GM19351 (cell line): Measurements from ENCODE around the gene HOXC6.
"Not testable (repeated sequence)": the region's sequence is repeated elsewhere in the genome, so short reads cannot be mapped to it uniquely, and the experiment has no call there.

ENCODE experiments used
- ATAC-seq: cut with Tn5 transposase; IDR thresholded peaks from one replicate; pipeline ENCODE4 v1.9.1; 2021; ENCODE audit warnings: mild to moderate bottlenecking, moderate library complexity; ENCODE audit not compliant: unreplicated experiment

HOXC6 gene

DNA sequence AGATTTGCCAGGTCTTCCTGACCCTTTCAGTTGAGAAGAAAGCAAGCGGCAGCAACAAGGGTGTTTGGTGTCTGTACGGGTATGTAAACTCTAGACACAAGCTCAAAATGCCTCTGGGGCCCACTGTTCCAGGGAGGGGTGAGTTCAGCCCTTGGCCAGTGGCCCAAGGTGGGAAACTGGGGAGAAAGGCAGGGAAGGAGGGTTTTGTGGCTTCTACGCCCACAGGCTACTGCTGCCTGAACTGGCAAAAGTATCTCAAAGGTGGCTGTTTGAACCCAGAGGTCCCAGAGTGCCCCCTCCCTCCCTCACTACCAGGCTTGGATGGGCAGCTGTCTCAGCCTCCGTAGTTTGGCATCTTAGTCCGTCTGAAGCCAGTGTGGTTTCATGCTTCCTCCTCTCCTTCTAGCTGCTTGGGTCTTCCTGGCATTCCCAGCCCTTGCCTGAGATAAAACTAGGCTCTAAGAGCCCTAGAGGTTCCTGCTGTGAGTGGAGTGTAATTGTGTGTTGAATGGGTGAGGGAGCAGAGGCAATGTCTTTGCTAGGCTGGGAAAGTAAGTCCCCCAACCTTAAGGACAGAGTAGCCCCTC lies 10.1 kb downstream of the HOXC6 start:
- ATAC-seq, result no peak

DNA sequence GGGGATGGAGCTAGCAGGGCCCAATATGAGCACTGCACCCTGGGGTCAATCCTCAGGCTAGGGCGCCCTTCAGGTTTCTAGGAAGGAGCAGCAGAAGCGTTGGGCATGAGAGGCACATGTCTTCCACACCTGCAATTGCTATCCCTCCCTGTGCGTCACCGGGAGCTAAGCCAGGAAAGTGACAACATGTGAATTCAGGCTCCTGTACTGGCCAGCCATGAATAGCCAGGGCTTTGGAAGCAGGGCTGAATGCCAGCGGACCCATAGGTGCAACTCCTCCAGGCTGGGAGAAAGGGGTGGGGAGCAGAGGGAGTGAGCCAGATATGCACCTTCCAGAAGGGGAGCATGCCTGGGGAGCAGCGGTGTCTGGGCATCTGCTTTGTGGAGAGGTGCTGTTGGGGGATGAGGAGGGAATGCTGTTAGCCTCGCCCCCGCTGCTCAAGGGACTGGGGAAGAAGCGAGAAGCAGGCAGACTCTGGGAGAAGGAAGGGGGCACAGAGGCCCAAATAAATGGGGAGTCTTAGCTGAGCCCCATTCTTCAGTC lies 10.7 kb downstream of the HOXC6 start:
- no peak for ATAC-seq

DNA sequence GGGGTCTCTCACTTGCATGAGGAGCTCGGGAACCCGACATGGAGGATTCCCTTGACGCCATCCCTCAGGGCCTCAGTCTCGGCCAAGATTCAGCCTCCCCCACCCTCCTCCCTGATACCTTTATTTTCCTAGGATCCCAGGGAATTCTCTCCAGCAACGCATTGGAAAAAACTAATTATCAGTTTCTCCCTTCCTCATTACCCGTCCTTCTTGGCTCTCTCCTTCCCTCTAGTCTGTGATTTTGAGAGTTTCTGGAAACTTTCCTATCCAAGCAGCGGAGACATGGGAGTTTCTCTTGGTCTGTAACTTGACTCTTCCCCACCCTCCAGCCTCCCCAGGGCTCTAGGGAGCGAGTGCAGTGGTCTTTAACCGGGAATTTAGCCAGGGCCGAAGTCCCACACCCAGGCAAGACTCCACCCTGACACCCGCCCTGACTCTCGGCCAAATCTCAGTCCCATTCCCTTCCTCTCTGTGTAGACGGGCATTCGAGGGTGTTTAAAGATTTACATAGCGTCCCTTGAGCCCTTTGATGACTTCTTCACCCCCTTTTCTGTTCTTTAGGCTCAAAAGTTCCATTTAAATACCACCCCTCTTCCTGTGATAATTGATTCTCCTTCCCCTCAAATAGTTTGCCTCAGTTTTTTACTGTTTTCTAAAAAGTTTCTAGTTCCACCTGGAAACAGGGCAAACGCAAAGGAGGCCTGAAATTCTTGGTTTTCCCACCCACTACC lies 11.3 kb downstream of the HOXC6 start:
- no peak for ATAC-seq

DNA sequence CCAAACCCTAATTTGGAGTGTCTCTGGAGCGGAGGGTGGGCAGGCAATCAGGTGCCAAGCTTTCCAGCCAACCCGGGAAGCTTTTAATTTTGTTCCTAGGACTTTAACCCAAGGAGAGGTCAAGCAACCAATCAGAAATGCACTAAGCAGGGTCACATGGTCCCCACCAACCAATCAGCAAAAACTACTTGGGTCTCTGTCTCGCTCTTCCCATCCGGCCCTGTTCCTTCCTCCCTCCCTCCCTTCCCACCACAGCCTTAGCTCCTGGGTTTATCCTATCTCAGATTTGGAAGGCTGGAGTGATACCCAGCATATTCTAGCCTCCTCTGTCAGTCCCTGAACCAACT lies 11.9 kb downstream of the HOXC6 start:
- no peak for ATAC-seq

DNA sequence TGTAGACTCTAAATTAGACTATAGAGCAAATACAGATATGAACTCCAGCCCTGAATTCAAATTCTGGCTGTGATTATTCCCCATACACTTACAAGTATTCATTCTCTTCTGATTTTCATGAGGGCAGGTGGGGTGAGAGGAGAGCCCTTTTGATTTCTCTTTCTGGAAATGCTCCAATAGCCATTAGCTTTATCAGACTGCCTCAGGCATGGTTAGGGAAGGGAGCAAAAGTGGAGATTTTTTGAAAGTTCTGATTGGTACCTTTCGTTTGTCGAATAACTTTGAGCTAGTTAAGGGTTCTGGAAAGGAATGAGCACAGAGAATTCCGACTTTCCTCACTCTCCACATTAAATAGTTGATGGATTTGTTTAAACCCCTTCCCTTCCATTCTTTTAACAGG lies 12.4 kb downstream of the HOXC6 start:
- no peak for ATAC-seq

DNA sequence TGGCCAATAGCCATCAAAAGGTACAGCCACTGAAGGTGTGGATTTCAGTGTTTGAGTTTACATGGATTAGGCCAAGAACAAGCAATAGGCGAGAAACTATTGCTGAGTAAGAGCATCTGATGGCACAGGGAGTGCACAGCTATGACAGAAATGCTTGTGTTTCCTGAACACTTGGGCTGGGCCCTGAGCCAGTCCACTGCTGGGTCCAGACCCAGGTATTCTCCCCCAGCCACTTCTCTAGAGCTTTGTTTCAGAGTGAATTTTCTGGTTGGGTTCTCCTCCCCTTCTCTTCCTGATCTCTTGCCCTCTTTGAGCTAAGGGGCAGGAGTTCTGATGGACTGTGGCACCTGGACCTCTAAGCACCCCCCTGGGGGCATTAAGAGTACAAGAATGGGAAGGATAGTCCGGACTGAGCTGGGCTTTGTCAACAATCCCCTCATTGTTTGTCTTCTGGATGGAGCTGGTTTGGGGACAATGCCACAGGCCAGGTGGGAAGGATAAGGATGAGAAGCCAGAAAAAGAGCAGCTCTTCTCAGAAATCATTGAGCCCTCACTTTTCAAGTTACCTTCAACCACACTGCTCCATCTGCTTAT lies 13.0 kb downstream of the HOXC6 start:
- no peak for ATAC-seq

DNA sequence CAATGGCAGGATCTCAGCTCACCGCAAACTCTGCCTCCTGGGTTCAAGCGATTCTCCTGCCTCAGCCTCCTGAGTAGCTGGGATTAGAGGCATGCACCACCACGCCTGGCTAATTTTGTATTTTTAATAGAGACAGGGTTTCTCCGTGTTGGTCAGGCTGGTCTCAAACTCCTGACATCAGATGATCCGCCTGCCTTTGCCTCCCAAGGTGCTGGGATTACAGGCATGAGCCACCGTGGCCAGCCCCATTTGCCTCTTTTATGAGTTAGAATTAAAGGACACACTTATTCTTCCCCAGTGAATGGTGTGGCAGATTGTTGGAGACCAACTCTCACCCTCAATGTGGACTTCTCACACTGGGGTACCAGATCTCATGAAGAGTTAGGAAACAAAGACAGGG lies 13.8 kb downstream of the HOXC6 start:
- not testable (repeated sequence) for ATAC-seq

DNA sequence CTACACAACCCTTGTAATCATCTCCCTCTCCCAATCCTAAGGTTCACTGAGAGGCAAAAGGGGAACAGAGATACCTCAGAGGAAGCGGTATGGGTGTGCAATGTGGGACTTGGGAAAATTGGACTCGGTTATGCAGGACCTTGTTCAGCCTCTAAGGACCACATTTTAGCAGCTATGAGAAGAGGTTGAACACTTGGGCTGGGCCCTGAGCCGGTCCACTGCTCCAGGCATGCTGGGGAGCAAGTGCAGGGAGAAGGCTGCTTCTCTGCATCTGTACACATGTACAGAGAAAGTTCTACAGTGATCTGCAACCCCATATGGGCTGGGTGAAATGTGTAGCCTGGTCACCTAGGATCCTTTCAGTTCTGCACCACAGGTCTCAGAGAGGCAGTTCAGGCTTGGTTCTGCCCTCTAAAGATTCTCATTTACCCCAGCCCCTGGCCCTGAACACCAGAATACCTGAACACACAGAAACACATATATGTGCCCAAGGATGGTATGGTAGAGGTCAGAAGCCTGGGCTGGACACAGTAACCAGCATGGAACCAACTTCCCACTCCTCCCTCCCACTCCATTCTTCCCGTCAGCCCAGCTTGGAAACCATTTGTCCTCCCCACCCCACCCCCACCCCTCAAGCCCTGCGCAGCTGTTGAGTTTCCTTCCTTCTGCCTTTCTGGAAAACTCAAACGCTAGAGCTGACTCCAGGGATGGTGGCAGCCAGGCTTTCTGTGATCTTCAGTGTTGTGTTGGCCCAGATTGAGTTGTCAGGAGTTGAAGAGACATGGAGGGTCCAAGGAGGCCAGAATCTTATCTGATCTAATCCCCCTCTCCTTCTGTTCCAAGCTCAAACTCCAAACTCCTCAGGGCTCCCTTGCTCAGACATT lies 15.0 kb downstream of the HOXC6 start:
- no peak for ATAC-seq

DNA sequence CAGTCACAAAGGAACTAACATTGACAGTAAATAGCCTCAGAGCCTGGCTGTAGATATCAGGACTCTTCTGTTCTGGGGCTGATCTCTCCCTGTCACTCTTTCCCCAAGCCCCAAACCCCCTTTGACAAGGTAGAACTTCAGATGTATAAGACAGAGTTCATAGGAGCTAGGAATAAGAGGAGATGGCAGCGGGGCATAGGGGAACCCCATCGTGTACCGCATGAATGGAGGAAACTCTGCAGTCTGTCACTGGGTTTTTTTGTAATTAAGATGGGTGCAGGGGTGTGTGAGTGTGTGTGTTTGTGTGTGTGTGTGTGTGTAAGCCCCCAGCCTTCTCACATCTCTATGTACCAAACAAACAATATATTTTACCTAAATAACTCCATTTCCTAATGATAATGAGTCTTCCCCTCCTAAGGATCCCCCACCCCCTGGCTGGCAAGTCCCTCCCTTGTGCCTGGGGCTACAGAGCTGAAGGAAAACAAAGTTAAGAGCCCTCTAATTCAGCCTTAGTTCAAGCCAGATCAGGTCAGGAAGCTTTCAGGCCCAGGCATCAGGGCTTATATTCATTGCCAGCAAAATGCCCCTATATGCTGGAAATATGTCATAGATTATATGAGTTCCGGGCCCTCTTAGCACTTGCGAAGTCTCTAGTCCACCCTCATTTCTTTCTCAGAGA lies 16.3 kb downstream of the HOXC6 start:
- ATAC-seq, result no peak

DNA sequence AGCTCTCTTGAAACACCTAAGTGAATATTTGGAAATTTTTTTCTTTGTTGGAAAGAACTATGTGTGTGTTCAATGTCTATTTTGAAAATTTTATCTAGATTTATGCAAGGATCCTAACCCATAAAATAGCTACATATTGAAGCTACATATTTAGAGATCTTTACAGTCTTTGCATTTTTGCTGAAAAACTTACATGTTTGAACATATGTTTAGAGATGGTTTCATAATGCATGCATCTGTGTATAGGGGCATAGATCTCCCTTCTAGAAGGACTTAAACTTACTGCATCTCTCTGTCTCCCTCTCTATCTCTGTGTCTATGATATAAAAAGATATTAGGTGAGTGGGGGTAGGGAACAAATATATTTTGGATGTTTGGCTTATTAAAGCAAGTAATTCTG lies 17.2 kb downstream of the HOXC6 start:
- ATAC-seq, result no peak

DNA sequence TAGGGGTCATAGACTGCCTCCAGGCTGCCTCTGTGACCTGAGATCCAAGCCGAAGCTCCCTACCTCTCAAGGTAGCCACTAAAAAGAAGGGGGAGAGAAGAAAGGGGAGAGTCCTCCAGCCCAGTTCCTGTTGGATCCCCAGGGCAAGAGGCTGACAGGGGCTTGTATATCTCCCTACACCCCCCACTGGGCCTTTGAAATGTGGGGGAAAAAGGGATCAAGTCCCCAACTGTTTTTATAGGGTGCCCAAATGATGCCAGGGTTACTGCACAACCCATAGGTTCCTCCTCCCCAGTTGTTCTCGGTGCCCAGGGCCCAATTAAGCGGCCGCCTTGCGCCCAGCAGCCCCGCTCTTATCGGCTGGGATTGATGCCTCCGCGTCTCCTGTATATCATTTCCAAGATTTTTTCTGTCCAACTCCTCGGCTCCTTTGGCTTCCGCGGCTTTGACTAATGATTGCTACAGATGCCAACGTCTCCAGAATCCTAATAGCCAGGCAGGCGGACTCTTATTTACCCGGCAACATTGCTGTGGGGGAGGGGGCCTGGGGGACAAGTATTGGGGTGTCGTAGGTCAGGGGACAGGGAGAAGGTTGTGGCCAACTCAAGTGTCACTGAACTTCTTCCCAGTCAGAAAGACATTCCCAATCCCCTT lies 17.8 kb downstream of the HOXC6 start:
- no peak for ATAC-seq

DNA sequence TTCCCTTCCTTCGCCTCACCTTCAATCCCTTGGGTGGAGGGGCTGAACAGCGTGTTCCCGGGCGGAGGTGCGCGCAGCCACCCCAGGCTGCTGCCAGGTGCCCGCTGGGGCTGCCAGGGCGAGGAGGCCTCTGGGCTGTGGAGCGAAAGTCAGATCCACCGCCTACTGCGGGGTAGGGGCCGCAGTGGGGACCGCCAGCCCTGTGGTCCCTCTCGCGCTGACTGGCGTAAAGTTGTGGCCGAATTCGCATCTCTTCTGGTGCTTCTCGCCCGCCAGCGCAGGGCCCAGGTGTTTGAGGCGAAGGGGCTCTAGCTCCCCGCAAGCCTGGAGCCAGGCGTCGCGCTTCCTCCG lies 18.5 kb downstream of the HOXC6 start:
- no peak for ATAC-seq

DNA sequence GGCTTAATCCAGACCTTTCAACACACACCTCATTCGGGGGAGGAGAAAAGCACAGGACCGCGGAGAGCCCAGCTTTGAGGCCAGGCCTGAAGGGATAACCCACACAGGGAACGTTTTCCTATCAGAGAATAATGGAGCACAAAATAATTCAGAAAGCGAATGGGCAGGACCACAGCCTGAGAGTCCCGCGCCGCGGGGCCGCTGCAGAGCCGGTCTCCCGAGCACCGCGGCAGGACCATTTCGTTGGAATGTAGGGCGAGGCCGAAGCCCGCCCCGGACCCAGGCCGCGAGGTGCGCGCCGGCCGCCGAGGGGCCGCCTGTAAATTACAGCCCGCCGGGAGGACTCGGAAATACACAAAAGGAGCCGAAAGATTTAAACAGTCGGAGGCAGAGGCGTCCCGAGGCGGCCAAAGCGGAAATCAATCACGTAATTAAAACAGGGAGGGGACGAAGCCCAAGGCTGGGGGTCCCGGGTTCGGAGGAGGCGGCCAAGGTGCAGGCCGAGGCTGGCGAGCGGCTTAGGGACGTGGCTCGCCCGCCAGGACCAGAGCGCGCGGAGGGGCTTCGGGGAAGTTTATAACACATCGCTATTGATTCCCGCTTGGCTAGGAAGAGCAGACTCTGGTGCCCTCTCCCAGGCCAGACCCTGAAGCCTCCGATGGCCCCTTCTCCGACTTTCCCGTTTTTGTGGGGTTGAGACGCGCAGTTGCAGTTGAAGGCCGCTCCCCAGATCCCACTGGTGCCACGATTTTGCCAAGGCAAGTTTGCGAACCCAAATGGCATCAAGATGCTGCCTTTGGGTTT lies 19.1 kb downstream of the HOXC6 start:
- no peak for ATAC-seq

DNA sequence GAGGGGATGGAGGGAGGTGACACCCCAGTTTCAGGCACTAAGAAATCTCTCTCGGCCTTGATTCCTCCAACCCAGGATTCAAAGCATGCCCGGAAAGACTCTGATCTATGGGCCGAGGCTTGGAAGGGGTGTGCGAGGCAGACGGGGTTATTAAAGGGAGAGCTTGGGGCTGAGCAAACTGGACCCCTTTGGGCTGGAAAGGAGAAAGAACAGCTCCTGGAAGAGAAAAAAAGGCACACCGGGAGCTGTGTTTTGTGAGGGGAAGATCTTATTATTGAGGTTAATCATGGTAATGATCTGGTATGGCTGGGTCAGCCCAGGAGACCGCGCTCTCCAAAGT lies 19.7 kb downstream of the HOXC6 start:
- ATAC-seq, result no peak

DNA sequence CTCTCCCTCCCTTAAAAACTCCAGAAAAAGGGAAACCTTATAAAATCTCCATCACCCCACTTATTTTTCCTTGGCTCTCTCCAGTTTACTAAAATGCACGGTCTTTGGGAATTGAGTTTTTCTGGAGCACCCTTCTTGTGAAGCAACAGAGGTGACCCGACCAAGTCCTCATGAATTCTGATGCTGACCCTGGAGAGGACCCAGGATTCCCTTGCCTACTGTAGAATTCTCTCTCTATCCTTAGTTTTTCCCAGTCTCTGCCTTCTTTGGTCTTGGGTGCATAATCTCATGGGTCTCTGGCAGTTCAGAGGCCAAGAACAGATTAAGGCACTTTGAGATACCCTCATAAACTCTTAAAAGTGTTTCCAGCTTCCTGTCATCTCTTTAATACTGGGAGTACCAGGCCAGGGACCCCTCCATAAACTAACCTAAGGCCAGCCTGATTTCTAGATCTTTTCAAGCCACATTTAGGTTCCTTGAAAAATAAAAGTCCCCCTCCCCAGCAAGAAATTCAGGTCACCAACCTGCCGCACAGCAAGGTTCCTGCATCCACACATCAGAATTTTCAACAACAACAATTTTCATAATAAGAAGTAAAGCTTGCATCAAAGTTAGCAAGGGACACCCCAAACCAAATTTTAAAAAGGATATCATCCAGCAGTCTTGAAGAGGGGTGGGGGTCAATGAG lies 20.3 kb downstream of the HOXC6 start:
- ATAC-seq, result no peak

DNA sequence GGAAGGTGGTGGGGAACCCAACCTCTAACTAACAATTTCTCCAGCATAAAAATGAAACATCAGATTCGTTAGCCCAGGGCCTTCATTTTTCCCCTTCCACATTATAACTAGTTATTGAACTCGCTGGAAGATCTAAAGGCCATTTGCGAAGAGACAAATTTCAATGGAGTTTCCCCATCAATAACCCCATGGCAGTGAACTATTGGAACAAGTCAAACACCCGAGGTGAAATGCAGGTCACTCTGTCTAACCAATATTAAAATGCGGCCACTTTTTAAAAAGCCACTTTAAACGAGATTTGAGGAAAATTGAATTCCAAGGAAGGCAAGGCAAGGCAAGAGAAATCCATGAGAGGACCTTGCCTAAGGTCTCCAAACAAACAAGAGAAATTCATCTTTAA lies 20.9 kb downstream of the HOXC6 start:
- no peak for ATAC-seq

DNA sequence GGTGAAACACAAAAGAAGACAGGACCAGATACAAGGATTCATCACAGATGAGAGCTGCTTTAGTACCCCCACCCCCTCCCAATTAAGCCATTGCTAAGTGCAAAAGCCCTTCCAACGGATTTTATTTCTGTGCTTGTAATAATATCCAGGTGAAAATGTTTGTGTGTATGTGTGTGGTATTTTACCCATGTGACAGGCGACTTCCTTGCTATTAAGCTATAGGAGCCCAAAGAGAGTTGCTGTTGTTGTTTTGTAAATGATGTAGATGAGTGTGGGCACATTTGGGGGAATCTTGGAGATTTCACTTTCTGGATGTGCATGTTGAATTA lies 22.2 kb downstream of the HOXC6 start:
- ATAC-seq, result no peak

DNA sequence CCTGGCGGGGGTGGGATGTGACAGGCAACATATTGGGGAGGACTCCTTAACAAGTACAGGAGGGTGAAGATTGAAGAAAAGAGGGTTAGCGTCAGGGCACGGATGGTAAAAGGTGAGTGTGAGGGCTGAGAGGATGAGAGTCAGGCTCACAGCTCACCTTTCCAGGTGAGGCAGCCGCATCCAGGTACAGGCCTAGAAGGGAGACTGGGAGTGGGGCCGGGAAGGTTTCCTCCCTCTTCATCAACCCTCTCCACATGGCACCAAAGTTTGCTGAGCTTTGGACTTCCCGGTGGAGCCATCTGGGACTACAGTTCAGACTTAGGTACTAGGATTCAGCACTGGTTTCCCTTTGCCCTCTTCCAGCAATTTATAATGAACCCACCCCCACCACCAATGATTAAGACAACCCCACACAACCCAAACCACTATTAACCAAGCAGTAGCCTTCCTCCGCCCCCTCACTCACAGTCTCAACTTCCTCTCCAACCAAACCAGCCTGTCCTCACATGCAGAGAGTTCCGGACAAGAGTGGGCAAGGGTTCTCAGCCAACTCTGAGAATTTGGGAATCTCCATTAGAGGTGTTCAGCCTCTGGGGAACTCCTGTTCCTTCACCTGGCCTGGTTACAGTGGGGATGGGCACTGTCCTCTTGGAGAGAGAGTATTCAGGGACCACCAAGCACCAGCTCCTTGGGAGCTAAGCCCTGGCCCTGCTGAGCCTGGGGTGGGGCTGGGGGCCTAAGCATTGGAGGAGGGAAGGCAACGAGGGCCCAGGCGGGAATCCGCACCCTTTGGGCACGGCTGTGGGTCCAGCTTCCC lies 23.0 kb downstream of the HOXC6 start:
- ATAC-seq, result no peak
